H1 (cell line): Measurements from ENCODE around the gene ACVR2B.

ENCODE experiments used
- CBX8 ChIP-seq: fragments of 300-800, 300-1000 bp; sonication (generic); IDR thresholded peaks from 2 replicates; pipeline ENCODE4 v1.7.1; 2016; ENCODE audit warnings: low read depth, low read length, borderline replicate concordance
- CEBPB ChIP-seq: IDR thresholded peaks from 2 replicates; pipeline ENCODE4 v1.6.1; 2012; ENCODE audit warnings: low read depth, low read length
- CREB1 ChIP-seq: IDR thresholded peaks from 2 replicates; pipeline ENCODE4 v1.6.1; 2012; ENCODE audit warnings: inconsistent platforms
- GTF2F1 ChIP-seq: IDR thresholded peaks from 2 replicates; pipeline ENCODE4 v1.6.1; 2012; ENCODE audit warnings: low read depth, low read length, improper control_type of control experiment, borderline replicate concordance
- HDAC2 ChIP-seq, 2 experiments: fragments of 300-600 bp in 1 of 2; sonication (generic) in 1 of 2; IDR thresholded peaks; 2 replicates each; pipeline ENCODE4 v1.6.1; 2011 to 2012; ENCODE audit warnings: low read depth in 2 of 2, low read length in 2 of 2, mild to moderate bottlenecking in 2 of 2, moderate library complexity in 2 of 2, borderline replicate concordance in 1 of 2, inconsistent platforms in 1 of 2
- JUND ChIP-seq: IDR thresholded peaks from 2 replicates; pipeline ENCODE4 v1.6.1; 2011; ENCODE audit warnings: mild to moderate bottlenecking, improper control_type of control experiment, low read length
- POLR2A ChIP-seq, 2 experiments: IDR thresholded peaks; 1 replicate in 1 of 2; 2 replicates in 1 of 2; pipeline ENCODE4 v1.6.1; 2011; ENCODE audit warnings: low read depth in 2 of 2, low read length in 2 of 2, mild to moderate bottlenecking in 2 of 2; ENCODE audit errors: control extremely low read depth in 1 of 2
- SP1 ChIP-seq: IDR thresholded peaks from 2 replicates; pipeline ENCODE4 v1.6.1; 2011; ENCODE audit warnings: low read depth, low read length
- TAF1 ChIP-seq: IDR thresholded peaks from 2 replicates; pipeline ENCODE4 v1.6.1; 2011; ENCODE audit warnings: mild to moderate bottlenecking, low read depth, low read length
- YY1 ChIP-seq: IDR thresholded peaks from 2 replicates; pipeline ENCODE4 v1.6.1; 2011; ENCODE audit warnings: low read depth, mild to moderate bottlenecking, low read length
- TF ChIP-seq, protein P1 (sequence below), 3 experiments: IDR thresholded peaks; 1 replicate in 2 of 3; 2 replicates in 1 of 3; pipeline versions ENCODE4 v1.5.1 to v1.6.1; 2011; ENCODE audit warnings: low read length in 3 of 3, mild to moderate bottlenecking in 3 of 3, inconsistent platforms in 2 of 3, low read depth in 1 of 3, moderate library complexity in 1 of 3; ENCODE audit not compliant: insufficient read depth in 1 of 3; ENCODE audit errors: control extremely low read depth in 1 of 3

DNA sequence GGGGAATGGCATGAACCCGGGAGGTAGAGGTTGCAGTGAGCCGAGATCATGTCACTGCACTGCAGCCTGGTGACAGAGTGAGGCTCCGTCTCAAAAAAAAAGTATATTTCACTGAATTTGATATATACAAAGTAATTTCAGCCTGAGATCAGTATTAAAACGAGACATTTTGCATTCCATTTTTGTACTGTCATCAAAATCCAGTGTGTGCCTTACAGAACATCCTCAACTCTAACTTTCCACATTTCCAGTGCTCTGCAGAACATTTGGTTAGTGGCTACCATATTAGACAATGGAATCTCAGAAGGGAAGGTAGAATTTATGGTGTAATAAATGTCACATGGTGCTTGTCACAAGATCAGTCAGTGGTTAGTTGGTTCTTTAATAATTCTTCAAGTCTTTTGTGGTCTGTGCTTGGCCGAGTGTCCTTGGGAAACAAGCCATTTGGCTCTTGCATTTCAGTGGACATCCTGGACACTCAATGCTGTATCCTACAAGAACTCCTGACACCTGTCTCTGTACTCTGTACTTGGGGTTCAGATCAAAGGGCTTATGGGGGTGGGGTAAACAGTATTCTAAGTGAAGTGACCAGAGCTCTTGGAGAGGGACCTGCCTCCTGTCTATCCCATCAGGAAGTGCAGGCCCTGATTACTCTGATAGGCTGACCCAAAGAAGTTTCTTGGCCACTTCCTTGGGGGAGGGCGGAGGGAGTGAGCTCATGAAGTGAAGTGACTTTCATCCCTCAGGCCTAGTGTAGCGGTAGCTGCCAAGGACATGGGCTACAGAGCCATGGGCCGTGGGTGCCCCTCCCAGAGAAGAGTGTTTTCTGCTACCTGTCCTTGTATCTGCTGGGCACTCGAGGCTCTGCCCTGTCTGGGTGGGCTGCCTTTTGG lies 3.7 kb downstream of the ACVR2B start:
- TF ChIP-seq CEBPB (no peak), POLR2A (IDR thresholded peaks at IDR 0.05; ENCODE audit: control extremely low read depth in 1 of 2, low read depth in 2 of 2, low read length in 2 of 2) (0 out of 3 replicates have a peak, but pooled peaks of 1 of the 2 experiments have one; percentile 16), TAF1 (no peak), CREB1 (no peak), HDAC2 (IDR thresholded peaks at IDR 0.05; ENCODE audit: borderline replicate concordance in 1 of 2, low read depth in 2 of 2, low read length in 2 of 2) (no peak), SP1 (no peak), GTF2F1 (no peak), YY1 (no peak), CBX8 (no peak), JUND (no peak)
- TF ChIP-seq, protein P1, sequence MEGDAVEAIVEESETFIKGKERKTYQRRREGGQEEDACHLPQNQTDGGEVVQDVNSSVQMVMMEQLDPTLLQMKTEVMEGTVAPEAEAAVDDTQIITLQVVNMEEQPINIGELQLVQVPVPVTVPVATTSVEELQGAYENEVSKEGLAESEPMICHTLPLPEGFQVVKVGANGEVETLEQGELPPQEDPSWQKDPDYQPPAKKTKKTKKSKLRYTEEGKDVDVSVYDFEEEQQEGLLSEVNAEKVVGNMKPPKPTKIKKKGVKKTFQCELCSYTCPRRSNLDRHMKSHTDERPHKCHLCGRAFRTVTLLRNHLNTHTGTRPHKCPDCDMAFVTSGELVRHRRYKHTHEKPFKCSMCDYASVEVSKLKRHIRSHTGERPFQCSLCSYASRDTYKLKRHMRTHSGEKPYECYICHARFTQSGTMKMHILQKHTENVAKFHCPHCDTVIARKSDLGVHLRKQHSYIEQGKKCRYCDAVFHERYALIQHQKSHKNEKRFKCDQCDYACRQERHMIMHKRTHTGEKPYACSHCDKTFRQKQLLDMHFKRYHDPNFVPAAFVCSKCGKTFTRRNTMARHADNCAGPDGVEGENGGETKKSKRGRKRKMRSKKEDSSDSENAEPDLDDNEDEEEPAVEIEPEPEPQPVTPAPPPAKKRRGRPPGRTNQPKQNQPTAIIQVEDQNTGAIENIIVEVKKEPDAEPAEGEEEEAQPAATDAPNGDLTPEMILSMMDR (IDR thresholded peaks at IDR 0.05; ENCODE audit: control extremely low read depth in 1 of 3, insufficient read depth in 1 of 3, low read depth in 1 of 3, low read length in 3 of 3) = peak in 1 of 3 experiments; percentile 5; a peak in 1 of 4 replicates
